Measurements from ENCODE around the gene CLDN11.

CLDN11 gene

DNA sequence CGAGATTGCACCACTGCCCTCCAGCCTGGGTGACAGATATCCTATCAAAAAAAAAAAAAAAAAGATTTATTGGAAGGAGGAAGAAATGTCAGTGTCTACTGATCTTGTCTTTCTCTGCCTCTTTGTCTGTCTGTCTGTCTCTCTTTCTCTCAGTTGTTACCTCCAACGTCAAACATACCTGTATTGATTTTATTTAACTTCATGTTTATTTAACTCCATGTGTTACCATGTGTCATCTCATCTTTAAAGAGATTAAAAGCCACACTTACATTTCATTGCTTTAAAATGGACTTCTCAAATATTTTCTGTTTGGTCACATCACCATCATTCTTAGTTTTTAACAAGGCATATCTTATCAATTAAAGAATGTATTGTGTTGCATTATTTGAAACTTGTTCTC lies 9.4 kb downstream of the CLDN11 start:
- no peak for DNase-seq

DNA sequence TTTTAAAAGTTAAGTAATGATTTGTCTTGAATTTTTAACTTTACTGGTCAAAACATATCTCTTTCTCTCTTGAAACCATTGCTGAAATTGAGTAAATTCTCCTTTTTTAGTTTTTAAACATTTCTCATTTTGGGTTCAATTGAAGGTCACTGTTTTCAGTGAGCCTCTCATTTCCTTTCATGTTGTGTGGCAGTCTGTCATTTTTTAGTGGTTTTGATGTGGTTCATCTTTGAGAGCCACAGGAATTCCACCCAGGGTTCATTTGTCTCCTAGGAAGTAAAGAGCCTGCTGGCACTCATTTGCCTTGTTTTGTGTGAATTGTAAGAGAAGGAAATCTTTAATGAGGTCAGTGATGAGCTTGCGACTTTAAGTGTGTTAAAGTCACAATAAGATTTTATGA lies 10.4 kb downstream of the CLDN11 start:
- DNase-seq, result no peak

DNA sequence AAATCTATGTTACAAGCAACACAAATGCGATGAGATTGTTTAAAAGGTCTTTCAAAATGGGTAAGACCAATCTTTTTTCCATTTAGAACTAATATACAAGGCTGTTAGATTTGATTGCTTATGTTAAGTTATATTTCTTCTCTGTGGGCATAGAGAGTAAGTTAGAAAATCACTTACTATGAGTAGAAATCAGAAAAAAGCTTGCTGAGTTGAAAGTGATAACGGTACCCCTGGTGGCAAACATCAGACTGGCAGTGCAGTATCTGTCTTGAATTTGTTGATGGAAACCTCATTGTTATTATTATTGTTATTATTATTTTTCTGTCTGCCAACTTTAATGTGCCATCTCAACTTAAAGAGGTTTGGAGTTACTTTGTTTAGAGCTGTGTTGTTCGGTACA lies 12.4 kb downstream of the CLDN11 start:
- DNase-seq, result no peak

DNA sequence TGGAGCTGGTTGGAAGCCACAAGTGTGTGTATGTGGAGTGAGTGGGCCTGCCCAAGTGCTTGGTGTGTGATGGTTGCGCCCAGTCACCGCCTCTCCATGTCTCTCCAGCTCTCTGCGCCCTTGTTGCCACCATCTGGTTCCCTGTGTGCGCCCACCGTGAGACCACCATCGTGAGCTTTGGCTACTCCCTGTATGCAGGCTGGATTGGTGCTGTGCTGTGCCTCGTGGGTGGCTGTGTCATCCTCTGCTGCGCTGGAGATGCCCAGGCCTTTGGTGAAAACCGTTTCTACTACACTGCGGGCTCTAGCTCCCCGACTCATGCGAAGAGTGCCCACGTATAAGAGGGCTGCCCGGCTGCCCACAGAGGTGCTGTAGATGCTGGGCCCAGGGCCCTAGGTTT lies 13.7 kb downstream of the CLDN11 start:
- DNase-seq, result no peak

DNA sequence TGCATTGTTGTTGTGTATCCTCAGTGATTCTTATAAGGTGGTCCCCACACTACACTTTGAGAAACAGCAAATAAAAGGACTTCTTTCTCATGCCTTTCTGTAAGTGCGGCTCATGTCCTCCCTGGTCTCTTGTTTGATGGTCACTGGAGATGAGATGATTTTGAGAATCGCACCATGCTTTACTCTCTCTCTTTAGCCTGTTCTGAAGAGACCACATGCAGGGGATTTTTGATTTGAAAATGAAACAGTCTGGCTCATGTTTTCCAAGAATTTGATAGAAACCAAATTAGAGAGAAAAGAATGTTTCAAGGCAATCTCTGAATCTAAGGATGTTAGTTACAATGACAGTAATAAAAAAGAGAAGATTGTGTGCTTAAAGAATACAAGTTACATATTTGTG lies 18.0 kb downstream of the CLDN11 start:
- DNase-seq, result no peak

DNA sequence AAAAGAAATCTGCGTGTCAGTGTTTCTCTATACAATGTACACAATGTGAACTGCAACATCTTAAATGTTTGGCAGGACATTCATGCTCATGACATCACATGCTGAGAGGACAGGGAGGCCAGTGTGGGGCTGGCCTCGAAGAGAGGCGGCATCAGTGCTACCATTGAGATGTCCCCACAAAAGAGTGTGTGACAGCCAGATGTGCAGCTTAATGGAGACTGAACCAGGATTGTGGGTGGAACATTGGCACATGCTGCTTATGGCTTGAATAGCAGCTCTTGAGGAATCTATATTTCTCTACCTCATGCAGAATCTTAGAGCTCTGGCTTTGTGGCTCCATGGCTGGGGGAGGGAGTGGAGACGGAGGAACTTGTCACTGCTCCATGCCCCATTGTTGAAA lies 18.5 kb downstream of the CLDN11 start:
- DNase-seq, result no peak

DNA sequence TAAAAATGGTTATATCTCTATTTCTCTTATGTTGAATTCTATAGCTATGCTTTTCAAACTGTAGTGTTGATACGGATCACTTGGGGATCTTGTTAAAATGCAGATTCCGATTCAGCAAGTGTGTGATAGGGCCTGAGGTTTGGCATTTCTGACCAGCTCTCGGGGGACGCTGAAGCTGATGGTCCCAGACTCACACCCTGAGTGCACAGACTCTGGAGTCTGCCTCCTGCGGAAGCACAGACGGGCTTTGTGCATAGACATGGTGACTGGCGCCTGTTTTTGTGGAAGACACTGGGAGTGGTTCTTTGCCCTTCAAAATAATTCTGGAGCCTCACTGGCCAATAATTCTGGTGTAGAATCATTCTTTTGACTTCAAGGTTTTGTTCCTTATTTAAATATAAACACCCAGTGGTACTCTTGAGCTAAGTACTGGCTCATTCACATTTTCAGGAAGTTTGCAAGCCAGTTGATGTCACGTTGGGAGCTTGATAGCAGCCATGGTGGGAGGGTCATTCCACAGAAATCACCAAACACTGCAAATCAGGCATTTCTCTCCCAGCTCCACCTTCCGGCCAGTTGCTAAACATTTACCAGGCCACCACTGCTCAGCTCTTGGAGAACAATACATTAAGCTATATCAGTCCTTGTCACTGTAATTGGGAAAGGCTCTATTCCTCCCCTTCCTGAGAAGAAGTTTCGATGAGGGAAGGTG lies 19.2 kb downstream of the CLDN11 start:
- DNase-seq, result no peak

DNA sequence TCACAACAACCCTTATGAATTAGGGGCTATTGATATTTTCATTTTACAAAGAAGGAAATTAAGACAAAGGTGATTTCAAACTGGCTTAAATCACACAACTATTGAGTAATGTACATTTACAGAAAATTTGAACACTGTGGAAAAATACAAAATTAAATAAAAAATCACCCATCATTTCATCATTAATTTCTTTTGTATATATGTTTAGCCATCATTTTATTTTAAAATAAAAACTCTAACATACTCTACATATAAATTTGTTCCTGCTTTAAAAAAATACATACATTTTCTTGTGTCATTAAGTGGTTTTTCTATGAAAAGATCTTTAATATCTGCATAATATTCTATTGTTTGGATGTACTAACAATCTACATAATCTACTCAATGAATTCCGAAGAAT lies 20.2 kb downstream of the CLDN11 start:
- no peak for DNase-seq

DNA sequence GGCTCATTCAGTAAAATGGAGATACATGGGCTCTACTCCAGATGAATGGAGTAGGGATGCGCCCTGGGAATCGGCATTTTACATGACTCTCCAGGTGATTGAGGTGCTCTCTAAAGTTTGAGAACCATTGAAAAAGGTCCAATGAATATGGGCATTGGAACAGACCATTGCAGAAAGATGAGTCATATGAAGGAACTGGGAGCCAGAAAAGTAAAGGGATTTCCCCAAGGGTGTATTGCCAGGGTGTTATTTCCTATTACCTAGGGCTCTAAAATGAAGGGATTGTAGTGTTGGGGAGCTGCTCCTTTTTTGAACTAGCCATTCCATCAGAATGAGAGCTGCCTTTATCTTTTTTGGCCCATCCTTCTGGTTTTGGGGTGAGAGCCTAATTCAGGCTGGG lies 21.7 kb downstream of the CLDN11 start:
- DNase-seq, result no peak

DNA sequence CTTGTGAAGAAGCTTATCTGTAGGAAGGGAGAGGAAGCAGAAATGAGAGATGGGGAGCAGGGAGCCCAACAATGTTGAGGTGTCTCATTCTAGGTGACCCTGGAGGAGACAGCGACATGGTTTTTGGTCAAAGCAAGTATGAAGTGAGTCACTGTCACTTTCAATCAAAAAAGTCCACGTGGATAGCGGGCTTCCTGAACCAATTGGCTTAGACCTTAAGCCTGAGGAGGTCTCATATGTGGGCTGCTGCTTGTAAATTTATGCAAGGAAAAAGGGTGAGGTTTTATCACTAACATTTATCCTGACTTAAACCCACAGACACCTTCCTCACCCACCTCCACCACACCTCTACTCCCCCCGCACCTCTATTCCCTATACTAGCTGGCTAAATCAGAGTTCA lies 22.7 kb downstream of the CLDN11 start:
- no peak for DNase-seq

DNA sequence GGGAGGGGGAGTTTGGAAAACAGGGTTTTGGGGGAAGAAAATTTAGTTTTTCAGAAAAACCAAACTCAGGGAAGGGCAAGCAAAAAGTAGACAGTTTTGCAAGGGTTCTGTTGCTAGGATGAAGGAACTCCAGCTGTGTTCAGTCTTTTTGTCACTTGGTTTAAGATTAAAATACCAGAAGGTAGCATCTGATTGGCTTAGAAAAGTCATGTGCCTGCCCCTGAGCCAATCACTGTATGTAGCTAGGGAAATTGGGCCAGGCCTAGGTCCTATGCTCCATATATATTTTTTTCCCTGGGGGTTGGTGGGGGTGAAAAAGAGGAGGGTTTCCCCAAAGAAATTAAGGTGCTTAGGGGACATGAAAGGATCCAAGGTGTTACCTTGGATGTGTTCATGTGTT lies 24.3 kb downstream of the CLDN11 start:
- DNase-seq, result no peak

DNA sequence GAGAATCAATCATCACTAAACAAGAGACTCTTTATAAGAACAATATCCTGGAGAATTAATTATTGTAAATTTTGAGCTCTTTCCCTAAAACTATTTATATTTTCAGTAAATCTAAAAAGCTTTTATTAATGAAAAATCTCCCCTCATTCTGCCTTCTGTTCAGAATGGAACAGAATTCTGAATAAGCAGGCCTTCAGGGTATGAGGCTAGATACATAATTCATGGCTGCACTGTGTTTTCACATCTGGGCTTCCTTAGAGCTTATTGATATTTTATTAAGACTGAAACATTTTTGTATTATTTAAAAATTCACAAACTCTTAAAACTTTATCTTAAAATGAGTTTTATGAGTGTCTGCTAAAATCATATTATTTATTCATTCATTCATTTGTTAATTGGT lies 24.8 kb downstream of the CLDN11 start:
- no peak for DNase-seq

DNA sequence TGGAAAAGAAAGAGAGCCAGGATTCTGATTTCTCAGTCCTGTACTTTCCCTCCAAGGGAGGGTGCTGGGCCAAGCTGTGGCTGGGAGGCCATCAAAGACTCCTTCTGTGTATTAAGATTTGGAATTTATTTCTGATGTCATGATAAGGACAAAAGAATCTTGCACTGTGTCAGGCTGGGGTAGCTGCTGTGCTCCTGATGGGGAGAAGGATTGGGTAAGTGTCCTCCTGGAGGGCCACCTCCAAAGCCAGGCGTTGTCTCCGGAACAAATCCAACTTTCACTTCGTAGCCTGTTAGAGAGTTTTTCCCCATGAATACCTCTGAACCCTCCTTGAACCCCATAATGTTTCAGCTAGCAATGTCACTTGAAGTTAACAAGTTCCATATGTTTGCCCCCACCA lies 29.9 kb downstream of the CLDN11 start:
- DNase-seq, result no peak

DNA sequence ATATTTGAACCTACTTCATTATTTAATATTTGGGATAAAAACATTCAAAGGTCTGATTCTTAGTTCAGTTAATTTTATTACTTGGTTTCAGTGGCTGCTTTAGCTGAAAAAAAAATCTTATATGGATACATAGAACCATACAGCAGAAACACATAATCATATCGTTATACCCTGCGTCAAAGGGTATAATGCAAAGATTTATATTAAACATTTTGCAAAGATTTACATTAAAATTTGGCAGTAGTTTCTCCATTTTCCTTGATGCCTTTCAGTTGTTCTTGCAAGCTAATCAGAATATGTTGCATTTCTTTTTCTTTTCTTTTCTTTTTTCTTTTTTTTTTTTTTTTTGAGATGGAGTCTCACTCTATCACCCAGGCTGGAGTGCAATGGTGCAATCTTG lies 31.4 kb downstream of the CLDN11 start:
- no peak for DNase-seq

DNA sequence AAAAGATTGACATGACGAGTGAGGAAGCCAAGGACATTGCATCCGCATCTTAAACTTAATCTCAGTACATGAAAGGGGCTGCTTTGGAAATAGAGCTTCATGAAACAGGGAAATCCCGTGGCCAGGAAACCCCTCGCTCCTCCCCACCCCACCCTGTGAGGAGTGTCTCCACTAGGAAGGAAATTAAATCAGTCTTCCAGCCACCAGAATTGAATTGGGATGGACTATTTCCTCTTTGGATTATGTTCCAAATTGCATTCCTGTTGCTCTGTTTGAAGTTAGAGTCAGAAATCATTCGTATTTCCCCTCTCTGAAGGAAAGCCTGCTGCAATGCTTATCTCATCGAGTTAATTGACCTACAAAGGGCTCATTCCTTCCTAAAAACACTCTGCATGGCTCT lies 35.8 kb downstream of the CLDN11 start:
- no peak for DNase-seq

DNA sequence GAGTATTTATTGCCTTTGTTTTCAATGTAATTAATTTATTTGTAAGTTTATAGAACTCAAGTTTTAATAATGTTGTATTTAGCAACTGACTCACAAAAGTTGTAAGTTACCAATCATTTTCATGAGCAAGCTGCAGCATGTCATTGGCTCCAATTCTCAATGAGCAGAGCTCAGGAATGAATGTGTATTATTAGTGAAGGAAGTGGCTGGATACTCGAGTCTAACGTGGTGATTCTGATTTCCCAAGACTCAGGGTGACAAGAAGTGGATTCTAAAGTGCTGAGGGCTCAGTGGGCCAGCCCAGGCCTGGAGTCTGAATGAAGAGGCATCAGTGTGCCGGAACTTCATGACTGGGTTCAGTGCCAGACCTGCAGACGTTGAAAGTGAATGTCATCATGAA lies 39.6 kb downstream of the CLDN11 start:
- no peak for DNase-seq

DNA sequence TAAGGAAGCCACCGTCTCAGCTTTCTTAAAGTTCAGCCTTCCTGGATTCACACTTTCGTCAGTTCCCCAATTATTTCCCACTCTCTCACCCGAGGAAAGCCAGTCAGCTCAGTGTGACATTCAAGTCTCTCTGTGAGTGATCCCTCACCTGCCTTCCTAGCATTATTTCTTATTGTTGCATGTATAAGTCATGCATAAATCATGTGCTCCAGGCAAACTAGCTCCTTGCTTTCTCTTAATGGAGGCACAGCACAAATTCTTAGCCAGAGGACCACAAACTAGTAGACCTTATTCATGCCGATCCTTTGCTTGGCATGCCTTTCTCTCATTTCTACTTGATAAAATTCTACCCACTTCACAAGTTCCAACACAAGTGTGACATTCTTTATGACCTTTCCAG lies 44.3 kb downstream of the CLDN11 start:
- DNase-seq, result no peak

DNA sequence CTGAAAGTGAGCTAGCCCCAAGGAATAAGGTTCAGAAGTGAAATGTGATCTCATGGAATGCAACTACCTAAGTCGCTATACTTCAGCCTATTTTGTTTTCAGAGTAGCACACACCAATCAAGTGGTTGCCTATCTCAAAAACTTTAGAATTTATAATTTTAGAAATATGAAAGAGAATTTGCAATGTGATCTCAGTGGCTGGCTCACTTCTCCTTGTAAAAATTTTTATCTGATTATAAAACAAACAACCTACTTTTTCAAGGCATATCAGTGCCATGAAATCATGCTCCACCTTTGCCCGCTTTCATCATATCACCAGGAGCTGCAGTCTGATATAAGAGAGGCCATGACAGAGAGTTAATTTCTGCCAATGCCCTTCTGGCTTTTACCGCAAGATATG lies 47.3 kb downstream of the CLDN11 start:
- no peak for DNase-seq

DNA sequence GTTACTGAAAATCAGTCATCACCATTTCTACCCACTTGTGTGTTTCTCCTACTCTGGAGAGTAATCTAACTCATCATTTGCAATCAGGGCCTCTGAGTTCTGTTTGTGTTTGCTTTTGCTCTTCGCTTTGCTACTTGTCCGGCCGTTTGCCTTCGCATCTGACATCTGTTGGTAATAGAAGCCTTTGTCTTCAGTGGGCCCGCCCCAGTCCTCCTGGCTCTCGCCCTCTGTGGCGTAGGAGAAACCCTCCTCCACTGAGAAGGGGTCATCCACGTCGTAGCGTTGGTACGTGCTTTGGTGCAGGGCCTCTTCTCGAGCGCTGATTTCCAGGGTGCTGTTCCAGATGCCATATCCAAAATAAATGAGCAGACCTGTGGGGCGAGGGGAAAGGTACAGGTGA lies 48.3 kb downstream of the CLDN11 start:
- peak; percentile 89 for DNase-seq

DNA sequence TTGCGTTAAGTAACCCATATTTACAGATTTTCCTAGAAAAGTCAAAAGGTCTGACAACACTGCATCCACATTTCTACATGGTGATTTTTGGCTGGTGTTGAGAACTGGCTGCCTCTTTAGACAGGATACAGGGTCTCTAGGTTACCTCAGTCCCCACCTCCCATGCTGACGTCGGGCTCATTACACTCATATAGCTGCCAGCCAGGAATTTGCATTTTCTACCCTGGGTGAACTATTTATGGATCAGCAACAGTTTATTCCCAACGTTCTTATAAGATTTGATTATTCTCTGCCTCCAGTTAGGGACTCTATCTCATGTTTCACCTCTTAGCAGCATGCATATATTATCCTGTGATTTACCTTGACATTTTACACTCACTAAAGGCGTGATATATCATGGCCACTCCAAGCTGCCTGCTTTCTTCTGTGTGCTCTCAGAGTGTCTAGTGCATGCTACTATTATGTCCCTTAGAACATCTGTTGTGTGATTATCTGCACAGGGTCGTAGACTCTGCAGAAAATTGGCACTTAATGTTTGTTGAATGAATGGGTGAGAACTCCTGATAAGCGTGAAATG lies 49.0 kb downstream of the CLDN11 start:
- DNase-seq, result peak; percentile 66

DNA sequence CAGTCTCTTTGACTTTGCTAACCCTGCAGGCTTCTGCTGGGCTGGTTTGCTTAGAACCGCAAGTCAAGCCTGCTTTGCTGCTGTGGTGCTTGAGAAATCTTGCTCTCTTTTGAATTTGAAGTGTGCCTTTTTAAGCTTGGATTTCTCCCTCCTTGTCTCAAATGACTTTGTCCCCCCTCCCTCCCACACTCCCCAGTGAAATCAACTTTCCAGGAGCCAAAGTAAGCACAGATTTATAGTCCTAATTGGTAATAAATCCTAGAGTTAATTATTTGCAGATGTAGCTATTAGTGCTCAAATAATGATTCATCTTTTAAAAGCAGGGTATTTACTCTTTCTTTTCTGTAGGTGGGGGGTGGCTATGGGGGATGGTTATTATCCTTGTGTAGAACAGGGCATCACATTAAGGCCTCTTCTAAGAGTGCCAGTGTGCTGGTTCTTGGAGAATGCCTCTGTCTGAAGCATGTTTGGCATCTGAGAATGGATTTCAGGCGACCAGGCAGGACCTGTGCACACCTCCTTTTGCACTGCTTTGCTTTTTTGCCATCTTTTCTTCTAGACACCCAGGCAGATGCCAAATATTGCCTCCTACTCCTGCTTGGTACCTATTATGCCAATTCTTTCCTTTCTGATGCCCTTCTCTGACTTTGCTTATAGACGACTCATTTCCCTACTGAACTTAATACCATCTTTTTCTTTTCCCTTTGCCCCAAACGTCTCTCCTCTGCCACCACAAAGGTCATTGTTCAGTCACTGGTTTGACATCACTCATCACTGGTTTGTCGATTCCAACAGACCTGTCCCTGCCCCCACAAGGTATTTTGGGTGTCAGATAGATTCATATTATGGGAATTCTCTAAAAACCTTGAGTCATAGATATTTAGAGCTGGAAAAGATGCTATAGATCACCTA lies 50.7 kb downstream of the CLDN11 start:
- peak; percentile 86 for DNase-seq

DNA sequence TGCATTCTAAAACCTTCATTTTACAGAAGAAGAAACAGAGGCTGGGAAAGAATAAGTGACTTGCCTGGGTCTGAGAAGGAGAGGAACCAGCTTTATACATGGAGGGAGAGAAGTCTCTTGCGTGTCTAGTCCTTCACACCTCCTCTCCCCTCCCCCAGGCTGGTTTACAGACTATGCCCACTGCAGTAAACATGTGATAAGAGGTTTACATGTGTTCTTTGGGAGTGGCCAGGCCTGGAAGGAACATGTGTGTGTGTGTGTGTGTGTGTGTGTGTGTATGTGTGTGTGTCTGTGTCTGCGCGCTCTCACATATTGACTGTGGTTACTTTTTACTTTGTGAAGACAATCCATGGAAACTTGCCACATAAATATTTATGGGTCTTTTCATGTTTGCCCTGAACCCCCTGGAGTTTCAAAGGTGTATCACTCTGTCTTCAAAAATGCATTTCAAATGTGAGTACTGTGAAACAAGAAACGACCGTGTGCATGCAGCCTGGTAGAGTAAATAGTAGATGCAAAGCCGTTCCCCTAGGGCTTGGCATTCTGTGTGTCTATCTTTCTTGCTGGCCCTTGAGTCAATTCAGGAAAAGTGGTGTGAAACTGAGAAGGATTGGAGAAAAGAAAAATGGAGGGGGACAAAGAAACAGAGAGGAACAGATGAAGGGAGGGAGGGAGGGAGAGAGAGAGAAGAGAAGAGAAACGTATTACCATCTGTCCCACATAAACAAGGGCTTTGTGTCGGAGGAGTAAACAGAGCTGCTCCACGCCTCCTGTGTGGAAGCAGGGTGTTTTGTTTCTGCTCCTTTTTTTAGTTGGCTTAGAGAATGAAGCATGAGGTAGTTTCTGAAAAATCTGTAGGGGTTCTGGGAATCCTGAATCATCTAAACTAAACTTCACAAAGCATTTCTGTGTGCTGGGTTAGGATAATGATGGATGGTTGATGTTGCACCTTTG lies 51.7 kb downstream of the CLDN11 start:
- DNase-seq, result peak; percentile 68

DNA sequence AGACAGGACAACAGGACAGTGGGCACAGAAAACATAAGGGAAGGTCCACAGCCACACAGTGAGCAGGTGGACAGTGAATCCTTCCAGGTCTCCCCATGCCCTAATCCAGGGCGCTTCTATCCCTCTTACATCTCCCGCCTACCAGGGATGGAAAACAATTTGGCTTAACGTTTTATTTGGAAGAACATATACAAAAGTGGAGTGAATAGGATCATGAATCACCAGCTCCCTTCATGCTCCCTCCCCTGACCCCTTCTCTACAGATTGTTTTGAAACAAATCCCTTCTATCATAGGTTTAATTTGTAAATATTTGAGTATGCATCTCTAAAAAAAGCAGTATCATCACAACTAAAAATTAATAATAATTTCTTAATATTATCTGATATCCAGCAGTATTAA lies 52.5 kb downstream of the CLDN11 start:
- DNase-seq, result no peak
